ENCODE measurements around the gene DNM1.
A peak's percentile ranks its signal among the peaks of the same experiment; 100 is the strongest.
"Not testable (repeated sequence)": the region's sequence is repeated elsewhere in the genome, so short reads cannot be mapped to it uniquely, and the experiment has no call there.

The DNM1 gene

DNA sequence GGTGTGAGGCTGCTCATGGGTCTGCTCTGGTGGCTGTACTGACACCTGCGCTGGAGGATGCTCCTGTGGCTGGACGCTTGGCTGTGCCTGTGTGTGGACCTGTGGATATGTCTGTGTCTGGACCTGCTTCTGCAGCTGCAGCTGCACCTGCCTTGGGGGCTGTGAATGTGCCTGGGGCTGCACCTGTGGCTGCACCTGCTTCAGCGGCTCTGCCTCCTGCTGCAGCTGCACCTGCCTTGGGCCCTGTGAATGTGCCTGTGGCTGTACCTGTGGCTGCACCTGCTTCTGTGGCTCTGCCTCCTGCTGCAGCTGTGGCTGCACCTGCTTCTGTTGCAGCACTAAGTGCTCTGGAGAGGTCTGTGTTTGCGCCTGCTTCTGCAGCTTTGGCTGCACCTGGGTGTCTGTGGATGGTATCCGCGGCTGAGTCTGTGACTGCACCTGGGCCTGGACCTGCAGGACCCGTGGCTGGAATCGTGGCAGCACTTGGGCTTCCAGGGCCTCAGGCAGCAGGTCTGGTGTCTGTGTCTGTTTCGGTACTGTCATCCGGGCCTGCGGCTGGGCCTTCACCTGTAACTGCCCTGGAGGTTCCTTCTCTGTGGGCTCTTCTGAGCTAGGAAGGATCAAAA is 24.3 kb upstream of the DNM1 start:
- DNase-seq (ENCODE audit: low read depth) = no peak

GRCh38 chr9:128180001-128180400 is 23.2 kb upstream of the DNM1 start:
- no peak for DNase-seq (ENCODE audit: low read depth)

GRCh38 chr9:128180447-128180846 is 22.7 kb upstream of the DNM1 start:
- DNase-seq (ENCODE audit: low read depth) = no peak

DNA sequence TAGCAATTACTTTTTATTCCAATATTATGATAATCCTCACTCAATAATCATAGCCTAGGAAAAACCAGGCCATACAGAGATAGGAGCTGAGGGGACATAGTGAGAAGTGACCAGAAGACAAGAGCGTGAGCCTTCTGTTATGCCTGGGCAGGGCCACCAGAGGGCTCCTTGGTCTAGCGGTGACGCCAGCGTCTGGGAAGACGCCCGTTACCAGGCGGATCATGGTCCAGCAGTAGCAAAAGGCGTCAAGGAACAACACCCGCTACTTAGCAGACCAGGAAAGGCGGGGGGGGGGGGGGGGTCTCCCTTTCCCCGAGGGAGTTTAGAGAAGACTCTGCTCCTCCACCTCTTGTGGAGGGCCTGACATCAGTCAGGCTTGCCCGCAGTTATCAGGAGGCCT is 21.7 kb upstream of the DNM1 start:
- not testable (repeated sequence) for DNase-seq (ENCODE audit: low read depth)

DNA sequence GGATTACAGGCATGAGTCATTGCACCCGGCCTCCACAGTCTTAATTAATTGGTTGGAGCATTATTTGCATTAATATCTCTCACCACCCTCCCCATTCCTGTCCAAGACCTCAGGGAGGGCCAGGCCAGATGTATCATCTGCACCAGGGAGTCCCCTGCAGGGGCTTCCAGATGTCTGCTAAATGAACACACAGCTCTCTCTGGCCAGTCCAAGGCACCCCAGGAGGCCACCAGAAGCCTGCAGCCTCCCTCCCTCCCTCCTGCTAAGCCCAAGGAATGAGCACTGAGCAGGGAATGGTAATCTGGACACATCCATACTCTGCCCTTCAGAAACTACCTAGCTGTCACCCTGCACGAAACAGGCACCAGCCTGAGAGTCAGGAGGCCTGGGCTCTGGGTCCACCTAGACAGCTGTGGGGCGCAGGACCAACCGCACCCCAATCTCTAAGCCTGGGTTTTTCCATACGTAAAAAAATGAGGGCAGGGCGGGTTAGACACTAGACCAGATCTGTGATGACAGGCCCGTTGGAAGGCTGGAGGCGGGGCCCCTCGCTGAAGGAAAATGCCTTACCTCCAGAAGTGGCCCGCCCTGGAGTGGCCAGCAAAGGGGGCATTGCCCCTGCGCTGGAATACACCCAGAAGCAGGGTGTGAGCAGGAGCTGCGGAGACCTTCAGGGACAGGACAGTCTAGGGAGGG is 20.1 kb upstream of the DNM1 start:
- DNase-seq (ENCODE audit: low read depth) = no peak

DNA sequence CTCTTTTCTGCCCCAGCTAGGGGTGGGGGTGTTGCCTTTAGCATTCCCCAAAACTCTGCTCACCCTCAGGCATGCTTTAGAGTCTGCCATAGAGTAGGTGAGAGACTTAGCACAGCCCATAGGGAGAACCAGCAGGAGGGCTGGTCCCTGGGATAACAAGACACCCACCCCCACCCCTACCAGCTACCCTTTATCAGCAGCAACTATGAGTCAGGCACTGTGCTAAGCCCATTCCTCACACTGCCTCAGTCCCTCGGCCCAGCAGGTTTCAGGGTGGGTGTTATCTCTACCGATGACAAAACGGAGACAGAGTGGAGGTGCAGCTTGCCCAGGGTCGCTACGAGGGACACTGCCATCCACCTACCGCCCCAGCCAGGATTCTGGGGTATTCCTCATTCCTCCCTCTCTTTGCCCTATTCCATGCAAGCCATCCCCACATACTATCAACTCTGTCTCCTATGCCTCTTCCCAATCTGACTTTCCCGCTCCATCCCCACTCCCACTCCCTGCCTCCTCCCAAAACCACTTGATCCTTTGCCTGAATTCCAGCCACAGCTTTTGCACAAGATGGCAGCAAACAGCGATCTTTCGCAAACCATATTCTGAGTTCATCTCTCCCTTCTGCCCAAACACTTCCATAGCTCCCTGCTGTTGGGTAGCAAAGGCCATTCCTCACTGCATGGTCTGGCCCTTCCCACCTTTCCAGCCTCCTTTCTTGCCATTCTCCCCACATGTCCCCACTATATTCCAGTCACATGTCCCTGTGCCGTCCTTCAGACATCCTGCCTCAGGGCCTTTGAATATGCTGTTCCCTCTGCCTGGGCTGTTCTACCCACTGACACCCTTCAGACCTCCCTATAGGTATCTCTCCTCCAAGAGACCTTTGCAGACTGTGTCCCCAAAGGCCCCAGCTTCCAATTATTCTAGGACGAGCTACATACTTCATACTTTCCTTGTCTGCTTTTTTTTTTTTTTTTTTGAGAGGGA is 16.9 kb upstream of the DNM1 start:
- no peak for DNase-seq (ENCODE audit: low read depth)

DNA sequence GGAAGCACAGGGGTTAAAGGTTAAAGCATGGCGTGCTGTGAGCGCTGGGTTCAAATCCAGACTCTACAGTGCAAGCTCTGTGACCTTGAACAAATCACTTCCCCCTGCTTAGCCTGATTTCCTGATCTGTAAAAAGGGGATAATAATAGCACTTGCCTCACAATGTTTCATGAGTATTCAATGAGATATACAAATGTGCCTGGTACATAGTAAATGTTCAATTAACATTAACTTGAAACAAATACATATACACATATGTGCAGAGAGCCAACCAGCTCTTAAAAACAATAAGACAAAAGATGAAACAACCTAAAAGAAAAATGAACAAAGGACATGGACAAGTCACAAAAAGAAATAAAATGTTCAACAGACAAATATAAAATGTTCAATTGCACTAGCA is 15.8 kb upstream of the DNM1 start:
- DNase-seq (ENCODE audit: low read depth) = no peak

- no peak for DNase-seq (ENCODE audit: low read depth)
Observed at GRCh38 chr9:128188209-128188608, 15.0 kb upstream of the DNM1 start.

DNA sequence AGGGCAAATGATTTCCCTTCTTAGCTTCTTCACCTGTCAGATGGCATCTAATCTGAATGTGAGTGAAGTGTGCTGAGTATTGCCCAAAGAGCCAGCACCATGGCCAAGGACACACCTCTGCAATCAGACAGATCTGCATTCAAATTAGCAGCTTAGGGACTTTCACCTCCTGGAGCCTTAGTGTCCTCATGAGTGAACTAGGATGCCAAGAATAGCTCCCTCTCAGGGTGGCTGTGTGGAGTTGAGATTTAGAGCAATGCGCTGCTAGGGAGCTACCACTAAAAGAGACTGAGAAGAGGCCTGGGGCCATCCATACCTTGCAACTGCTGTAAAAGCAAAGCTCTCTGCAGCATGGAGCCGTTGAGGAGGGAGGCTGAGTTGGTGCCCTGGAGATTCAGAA is 13.2 kb upstream of the DNM1 start:
- no peak for DNase-seq (ENCODE audit: low read depth)

- DNase-seq (ENCODE audit: low read depth) = no peak
Observed at GRCh38 chr9:128190516-128191405, 12.4 kb upstream of the DNM1 start.

DNA sequence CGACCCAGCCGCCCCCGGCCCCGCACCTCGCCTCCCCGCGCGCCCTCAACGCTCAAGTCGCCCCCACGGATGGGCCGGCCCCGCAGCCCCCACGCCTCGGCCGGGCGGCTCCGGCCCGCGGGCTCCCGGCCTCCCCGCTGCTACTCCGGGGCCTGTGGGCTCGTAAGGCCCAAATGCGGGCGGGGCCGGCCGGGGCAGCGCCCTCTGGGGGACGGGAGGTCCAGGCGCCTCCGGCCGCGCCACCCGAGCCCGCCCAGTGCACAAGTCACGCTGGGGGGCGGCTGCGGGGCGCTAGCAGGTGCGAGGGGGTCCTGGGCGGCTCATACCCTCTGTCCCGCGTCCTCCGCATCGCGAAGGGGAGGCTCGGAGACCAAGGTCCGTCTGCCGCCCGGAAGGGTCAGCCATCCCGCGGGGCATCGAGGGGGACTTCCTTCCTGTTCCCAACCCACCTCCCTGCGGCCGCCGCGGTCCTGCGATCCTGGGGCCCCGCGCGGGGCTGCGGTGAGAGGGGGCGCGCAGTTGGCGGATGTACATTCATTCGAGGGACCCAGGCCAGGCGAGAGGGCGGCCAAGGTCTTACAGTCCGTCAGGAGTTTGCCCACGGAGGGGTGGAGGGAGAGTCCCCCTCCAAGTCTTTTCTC is 11.7 kb upstream of the DNM1 start, which contains the start of gene CIZ1:
CIZ1 (minus strand) TSS at position 167 of the 641 bp plus-strand sequence. CDS start 715 bp downstream, outside the sequence.
- DNase-seq (ENCODE audit: low read depth) = no peak

DNA sequence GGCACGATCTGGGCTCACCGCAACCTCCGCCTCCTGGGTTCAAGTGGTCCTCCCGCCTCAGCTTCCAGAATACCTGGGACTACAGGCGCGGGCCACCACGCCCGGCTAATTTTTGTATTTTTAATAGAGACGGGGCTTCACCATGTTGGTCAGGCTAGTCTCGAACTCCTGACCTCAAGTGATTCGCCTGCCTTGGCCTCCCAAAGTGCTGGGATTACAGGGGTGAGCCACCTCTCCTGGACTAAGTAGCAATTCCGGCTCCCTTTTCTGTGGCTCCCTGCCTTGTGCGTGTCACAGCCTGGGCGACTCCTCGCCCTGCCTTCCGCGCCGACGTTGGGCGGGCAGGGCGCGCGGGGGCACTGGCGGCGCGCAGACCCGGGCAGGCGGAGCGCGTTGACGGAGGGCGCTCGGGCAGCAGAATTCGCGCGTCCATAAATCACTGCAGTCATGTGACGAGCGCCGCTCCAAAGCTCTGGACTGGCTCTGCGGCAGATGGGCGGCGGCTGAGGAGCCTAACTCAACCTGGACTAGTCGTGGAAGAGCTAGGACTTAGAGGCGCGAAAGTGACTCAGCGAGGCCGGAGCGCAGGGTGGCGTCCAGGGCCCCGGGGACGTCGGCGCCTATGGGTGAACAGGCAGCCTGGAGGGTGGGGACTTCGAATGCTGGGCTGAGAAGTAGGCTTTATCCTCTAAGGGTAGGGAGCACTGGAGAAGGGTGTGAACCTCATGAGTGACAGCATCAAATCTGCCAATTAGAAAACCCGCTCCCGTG is 10.4 kb upstream of the DNM1 start:
- peak; percentile 77 for DNase-seq (ENCODE audit: low read depth)

DNA sequence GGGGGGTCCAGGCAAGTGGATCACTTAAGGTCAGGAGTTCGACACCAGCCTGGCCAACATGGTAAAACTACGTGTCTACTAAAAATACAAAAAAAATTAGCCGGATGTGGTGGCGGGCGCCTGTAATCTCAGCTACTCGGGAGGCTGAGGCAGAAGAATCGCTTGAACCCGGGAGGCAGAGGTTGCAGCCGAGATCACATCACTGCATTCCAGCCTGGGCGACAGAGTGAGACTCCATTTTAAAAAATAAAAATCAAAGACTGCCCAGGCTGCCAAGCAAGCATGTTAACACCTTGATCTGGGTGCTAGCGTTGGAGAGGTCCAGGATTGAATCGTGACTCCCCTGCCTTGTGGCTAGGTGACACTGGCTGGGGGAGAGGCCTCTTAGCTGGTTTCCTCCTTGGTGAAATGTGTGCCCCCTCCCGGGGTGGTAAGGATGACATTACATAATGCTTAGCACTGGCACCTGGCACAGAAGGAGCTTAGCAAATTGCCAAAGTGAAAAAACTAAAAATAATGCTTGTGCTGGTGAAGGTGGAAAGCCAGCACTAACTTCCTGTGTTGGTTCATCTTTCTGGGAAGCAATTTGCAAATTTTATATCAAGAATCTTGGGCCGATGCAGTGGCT is 9.6 kb upstream of the DNM1 start:
- DNase-seq (ENCODE audit: low read depth) = no peak

GRCh38 chr9:128201441-128202369 is 1.5 kb upstream of the DNM1 start:
- no peak for DNase-seq (ENCODE audit: low read depth)

DNA sequence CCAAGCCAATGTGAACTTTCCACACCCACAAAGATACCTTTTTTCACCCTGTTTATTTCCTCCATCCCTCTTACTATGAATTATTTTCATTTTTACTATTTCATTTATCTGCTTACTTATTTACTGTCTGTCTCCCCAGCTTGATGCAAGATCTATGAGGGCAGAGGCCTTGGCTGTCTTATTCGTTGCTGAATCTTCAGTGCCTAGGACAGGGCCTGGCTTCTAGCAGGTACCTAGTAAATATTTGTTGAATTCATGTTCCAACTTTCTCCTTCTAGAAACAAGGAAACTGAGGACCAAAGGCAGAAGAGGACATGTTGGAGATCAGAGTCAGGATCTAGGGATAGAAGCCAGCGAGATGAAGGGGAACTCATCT is 543 bp upstream of the DNM1 start:
- no peak for DNase-seq (ENCODE audit: low read depth)

GRCh38 chr9:128203707-128204551 is 750 bp downstream of the DNM1 start:
- no peak for DNase-seq (ENCODE audit: low read depth)

- no peak for DNase-seq (ENCODE audit: low read depth)
Observed at GRCh38 chr9:128204858-128205257, 1.7 kb downstream of the DNM1 start.
